Natural killer cell (primary cell): Measurements from ENCODE around the gene PRDM1. TPM values are rescaled to one million over a fixed set of nuclear protein-coding genes. Genes with fewer than 3 reads are reported as not detected.
A peak's percentile ranks its signal among the peaks of the same experiment; 100 is the strongest.

Experiments
- ATAC-seq, 3 donors: fragments of 150-1000 bp in 2 of 3; fragments of 200-7000 bp in 1 of 3; cut with Tn5 transposase; 1 replicate in 1 of 3; 2 replicates in 2 of 3; pipeline ENCODE4 v1.10.0; 2021; ENCODE audit warnings: mild to moderate bottlenecking in 2 of 3, moderate library complexity in 2 of 3
- DNase-seq, 2 donors: peaks; one replicate each; pipeline versions ENCODE4 v3.0.0 to v3.0.0-alpha.2; 2013 to 2021; ENCODE audit warnings: mixed read lengths in 1 of 2
- H3K27ac ChIP-seq: one replicate; pipeline ENCODE4 v1.5.1; 2013; ENCODE audit warnings: mild to moderate bottlenecking, low read length
- H3K27me3 ChIP-seq: one replicate; pipeline ENCODE4 v1.6.1; 2013; ENCODE audit warnings: low read length; ENCODE audit not compliant: control insufficient read depth, insufficient read depth
- H3K36me3 ChIP-seq: one replicate; pipeline ENCODE4 v1.6.1; 2013; ENCODE audit warnings: low read length; ENCODE audit not compliant: control insufficient read depth, insufficient read depth
- H3K4me1 ChIP-seq: one replicate; pipeline ENCODE4 v1.6.1; 2013; ENCODE audit warnings: low read length; ENCODE audit not compliant: control insufficient read depth, insufficient read depth
- H3K4me3 ChIP-seq: one replicate; pipeline ENCODE4 v1.5.1; 2013; ENCODE audit warnings: low read length
- H3K9me3 ChIP-seq: one replicate; pipeline ENCODE4 v1.6.1; 2013; ENCODE audit warnings: low read length; ENCODE audit not compliant: control insufficient read depth, insufficient read depth
- H3K27ac Mint-ChIP-seq, 2 donors: one replicate each; pipeline ENCODE4 v1.8.0; 2022; ENCODE audit warnings: mild to moderate bottlenecking in 2 of 2, mixed read lengths in 2 of 2, moderate library complexity in 1 of 2
- H3K27me3 Mint-ChIP-seq, 2 donors: one replicate each; pipeline ENCODE4 v1.8.0; 2022; ENCODE audit warnings: low read depth in 2 of 2, mixed read lengths in 2 of 2
- H3K36me3 Mint-ChIP-seq: one replicate; pipeline ENCODE4 v1.8.0; 2022; ENCODE audit warnings: mixed read lengths
- H3K4me1 Mint-ChIP-seq, 2 donors: one replicate each; pipeline ENCODE4 v1.8.0; 2022; ENCODE audit warnings: mixed read lengths in 2 of 2
- H3K4me3 Mint-ChIP-seq: one replicate; pipeline ENCODE4 v1.8.0; 2022; ENCODE audit warnings: mild to moderate bottlenecking, moderate library complexity, mixed read lengths
- H3K9me3 Mint-ChIP-seq, 2 donors: one replicate each; pipeline ENCODE4 v1.8.0; 2022; ENCODE audit warnings: mixed read lengths in 2 of 2
- CTCF ChIP-seq: fragments of 200-600 bp; IDR thresholded peaks from one replicate; pipeline ENCODE4 v1.8.0; 2022; ENCODE audit warnings: antibody characterized with exemption
- WGBS: methylation state at CpG from one replicate; pipeline ENCODE4 v1.1.7; 2013; ENCODE audit warnings: missing lambda C conversion rate; ENCODE audit not compliant: insufficient coverage; 5-methylcytosine and 5-hydroxymethylcytosine counted together
- intact Hi-C: fragments of 100-400 bp; cut with micrococcal nuclease; formaldehyde crosslinking; loops from one replicate; pipeline ENCODE4 v1.14.2; 2022
- total RNA-seq, 4 donors: library from RNA; stranded (reverse); fragments of 120-200 nt in 1 of 4; gene quantifications; one replicate each; pipeline versions ENCODE4 v1.2.3 to v1.2.4, GENCODE V29; 2013 to 2022

Gene PRDM1
- total RNA-seq, 3 donors from 2014 or later (not counting 1 experiment from before 2014, with no cell fraction given) = 165 to 180 (median 177) TPM

GRCh38 chr6:106087548-106088325 lies 1.6 kb downstream of the PRDM1 start:
- H3K27ac Mint-ChIP-seq = peak overlapping the region in 1 of 2 donors; percentile 50

GRCh38 chr6:106090001-106090400 lies 3.9 kb downstream of the PRDM1 start:
- Histone ChIP-seq H3K4me3 (peak overlapping the region; percentile 3), H3K4me1 (peaks cover 26% of the 10 kb centered on the region), H3K27ac (no peak overlapping the region), H3K9me3 (no peaks in the 10 kb centered on the region), H3K36me3 (no peaks in the 10 kb centered on the region), H3K27me3 (no peaks in the 10 kb centered on the region)
- ATAC-seq (no peak), DNase-seq (peak in 1 of 2 donors; percentile 64)
- Mint-ChIP-seq H3K27me3 (no peaks in the 10 kb centered on the region), H3K4me3 (peak overlapping the region; percentile 58), H3K9me3 (no peaks in the 10 kb centered on the region), H3K36me3 (no peaks in the 10 kb centered on the region), H3K27ac (peak overlapping the region; percentile 29 to 54), H3K4me1 (peaks cover 75 to 81% of the 10 kb centered on the region in 2 donors)
- 28% methylated on average over 3 of the region's 4 CpGs for WGBS
- intact Hi-C loops = no loop called here
- no peak for TF ChIP-seq CTCF

More at GRCh38 chr6:106087548-106088325, 1.6 kb downstream of the PRDM1 start:
- Mint-ChIP-seq H3K4me3 (peak overlapping the region; percentile 94), H3K36me3 (no peaks in the 10 kb centered on the region), H3K9me3 (no peaks in the 10 kb centered on the region), H3K4me1 (peaks cover 77 to 79% of the 10 kb centered on the region in 2 donors), H3K27me3 (no peaks in the 10 kb centered on the region)
- no peak for TF ChIP-seq CTCF
- H3K36me3 ChIP-seq = no peaks in the 10 kb centered on the region
- no peak for DNase-seq
- 47% methylated on average over 13 of the region's 13 CpGs for WGBS
- H3K9me3 ChIP-seq = no peaks in the 10 kb centered on the region
- H3K27me3 ChIP-seq = no peaks in the 10 kb centered on the region
- H3K4me1 ChIP-seq = peaks cover 32% of the 10 kb centered on the region
- no peak for ATAC-seq
- intact Hi-C loops = loop anchor here (2.0 to 5.0 kb wide), 2 partner anchors 135 to 605 kb away; no protein-coding TSS in a partner anchor
- H3K27ac ChIP-seq = no peak overlapping the region
- H3K4me3 ChIP-seq = peak overlapping the region; percentile 54

DNA sequence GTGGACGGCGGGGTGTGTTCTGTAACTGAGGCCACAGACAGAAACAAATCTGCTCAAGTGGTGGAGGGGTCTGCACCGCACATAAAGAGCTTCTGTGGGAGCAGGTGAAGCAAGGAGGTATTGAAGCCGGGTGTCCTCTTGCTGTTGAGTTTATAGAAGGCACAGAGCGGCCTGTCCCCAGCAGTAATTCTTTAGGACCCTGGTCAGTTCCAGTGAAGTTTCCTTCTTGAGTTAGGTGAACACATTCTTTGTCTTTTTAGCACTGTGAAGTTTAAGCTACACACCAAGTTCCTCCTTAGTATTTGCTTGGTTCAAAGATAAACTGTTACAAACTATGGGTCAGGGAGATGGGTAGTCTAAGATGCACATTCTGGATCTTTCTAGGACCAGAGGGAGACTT lies 6.1 kb downstream of the PRDM1 start:
- H3K27me3 Mint-ChIP-seq = no peaks in the 10 kb centered on the region
- H3K27ac Mint-ChIP-seq = peak overlapping the region in 1 of 2 donors; percentile 99
- H3K4me1 Mint-ChIP-seq = peaks cover 76 to 83% of the 10 kb centered on the region in 2 donors
- H3K4me1 ChIP-seq = peaks cover 19% of the 10 kb centered on the region
- no peaks in the 10 kb centered on the region for H3K9me3 ChIP-seq
- no peak overlapping the region for H3K27ac ChIP-seq
- ATAC-seq = no peak
- WGBS = 90% methylated on average over 5 of the region's 5 CpGs
- DNase-seq = peak in 1 of 2 donors; percentile 4
- no peaks in the 10 kb centered on the region for H3K36me3 Mint-ChIP-seq
- H3K4me3 Mint-ChIP-seq = peak overlapping the region; percentile 37
- H3K36me3 ChIP-seq = no peaks in the 10 kb centered on the region
- H3K9me3 Mint-ChIP-seq = no peaks in the 10 kb centered on the region
- no peak overlapping the region for H3K4me3 ChIP-seq
- intact Hi-C loops = no loop called here
- no peak for TF ChIP-seq CTCF
- no peaks in the 10 kb centered on the region for H3K27me3 ChIP-seq
